ENCODE measurements around the gene PWWP2A. TPM values are rescaled to one million over a fixed set of nuclear protein-coding genes. Genes with fewer than 3 reads are reported as not detected.
"Not testable (repeated sequence)": the region's sequence is repeated elsewhere in the genome, so short reads cannot be mapped to it uniquely, and the experiment has no call there.

PWWP2A gene
- total RNA-seq, 1 donor from 2014 or later, result 24.8 TPM

DNA sequence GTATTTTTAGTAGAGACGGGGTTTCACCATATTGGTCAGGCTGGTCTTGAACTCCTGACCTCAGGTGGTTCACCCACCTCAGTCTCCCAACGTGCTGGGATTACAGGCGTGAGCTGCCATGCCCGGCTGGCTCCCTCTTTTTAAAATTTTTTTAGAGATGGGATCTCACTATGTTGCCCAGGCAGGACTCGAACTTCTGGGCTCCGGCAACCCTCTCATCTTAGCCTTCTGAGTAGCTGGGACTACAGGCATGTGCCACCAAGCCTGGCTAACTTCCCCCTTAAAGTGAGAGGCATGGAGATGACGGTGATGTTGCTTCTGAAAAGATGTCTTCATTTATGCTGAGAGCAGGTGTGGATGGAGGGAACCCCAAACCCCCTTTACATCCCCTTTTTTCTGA lies 43.7 kb upstream of the PWWP2A start:
- TF ChIP-seq, protein P1, sequence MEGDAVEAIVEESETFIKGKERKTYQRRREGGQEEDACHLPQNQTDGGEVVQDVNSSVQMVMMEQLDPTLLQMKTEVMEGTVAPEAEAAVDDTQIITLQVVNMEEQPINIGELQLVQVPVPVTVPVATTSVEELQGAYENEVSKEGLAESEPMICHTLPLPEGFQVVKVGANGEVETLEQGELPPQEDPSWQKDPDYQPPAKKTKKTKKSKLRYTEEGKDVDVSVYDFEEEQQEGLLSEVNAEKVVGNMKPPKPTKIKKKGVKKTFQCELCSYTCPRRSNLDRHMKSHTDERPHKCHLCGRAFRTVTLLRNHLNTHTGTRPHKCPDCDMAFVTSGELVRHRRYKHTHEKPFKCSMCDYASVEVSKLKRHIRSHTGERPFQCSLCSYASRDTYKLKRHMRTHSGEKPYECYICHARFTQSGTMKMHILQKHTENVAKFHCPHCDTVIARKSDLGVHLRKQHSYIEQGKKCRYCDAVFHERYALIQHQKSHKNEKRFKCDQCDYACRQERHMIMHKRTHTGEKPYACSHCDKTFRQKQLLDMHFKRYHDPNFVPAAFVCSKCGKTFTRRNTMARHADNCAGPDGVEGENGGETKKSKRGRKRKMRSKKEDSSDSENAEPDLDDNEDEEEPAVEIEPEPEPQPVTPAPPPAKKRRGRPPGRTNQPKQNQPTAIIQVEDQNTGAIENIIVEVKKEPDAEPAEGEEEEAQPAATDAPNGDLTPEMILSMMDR (IDR thresholded peaks at IDR 0.05; ENCODE audit: insufficient read depth, low read length, poor library complexity, severe bottlenecking), result no peak
- Histone ChIP-seq H3K4me3 (ENCODE audit: low read depth, low read length) (no peak overlapping the region), H3K36me3 (ENCODE audit: control insufficient read depth, insufficient read depth, low read length) (no peaks in the 10 kb centered on the region), H3K27me3 (ENCODE audit: control insufficient read depth, insufficient read depth, low read length) (no peaks in the 10 kb centered on the region)
- DNase-seq (ENCODE audit: low read depth), result no peak

DNA sequence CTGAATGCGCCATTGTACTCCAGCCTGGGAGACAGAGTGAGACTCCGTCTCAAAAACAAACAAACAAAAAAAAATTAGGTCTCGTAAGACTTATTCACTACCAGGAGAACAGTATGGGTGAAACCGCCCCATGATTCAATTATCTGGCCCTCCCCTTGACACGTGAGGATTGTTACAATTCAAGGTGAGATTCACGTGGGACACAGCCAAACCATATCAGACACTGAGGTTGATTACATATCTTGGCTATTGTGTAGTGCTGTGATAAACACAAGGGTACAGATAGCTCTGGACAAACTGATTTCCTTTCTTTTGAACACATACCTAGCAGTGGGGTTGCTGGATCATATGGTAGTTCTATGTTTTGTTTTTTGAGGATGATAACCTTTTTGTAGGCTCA lies 42.4 kb upstream of the PWWP2A start:
- Histone ChIP-seq H3K27me3 (ENCODE audit: control insufficient read depth, insufficient read depth, low read length) (no peaks in the 10 kb centered on the region), H3K36me3 (ENCODE audit: control insufficient read depth, insufficient read depth, low read length) (no peaks in the 10 kb centered on the region), H3K4me3 (ENCODE audit: low read depth, low read length) (no peak overlapping the region)
- DNase-seq (ENCODE audit: low read depth), result no peak
- TF ChIP-seq, protein P1 (IDR thresholded peaks at IDR 0.05; ENCODE audit: insufficient read depth, low read length, poor library complexity, severe bottlenecking), result no peak

DNA sequence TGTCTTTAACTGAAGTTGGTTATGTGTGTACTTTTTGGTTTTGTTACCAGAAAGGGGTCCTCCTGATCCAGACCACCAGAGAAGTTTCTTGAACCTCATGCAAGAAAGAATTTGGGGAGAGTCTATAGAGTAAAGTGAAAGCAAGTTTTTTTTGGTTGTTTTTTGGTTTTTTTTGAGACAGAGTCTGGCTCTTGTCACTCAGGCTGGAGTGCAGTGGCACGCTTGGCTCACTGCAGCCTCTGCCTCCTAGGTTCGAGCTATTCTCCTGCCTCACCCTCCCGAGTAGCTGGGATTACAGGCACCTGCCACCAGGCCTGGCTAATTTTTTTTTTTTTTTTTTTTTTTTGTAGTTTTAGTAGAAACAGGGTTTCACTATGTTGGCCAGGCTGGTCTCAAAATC lies 41.6 kb upstream of the PWWP2A start:
- H3K36me3 ChIP-seq (ENCODE audit: control insufficient read depth, insufficient read depth, low read length); H3K27me3 ChIP-seq (ENCODE audit: control insufficient read depth, insufficient read depth, low read length); H3K4me3 ChIP-seq (ENCODE audit: low read depth, low read length); DNase-seq (ENCODE audit: low read depth): not testable (repeated sequence)

DNA sequence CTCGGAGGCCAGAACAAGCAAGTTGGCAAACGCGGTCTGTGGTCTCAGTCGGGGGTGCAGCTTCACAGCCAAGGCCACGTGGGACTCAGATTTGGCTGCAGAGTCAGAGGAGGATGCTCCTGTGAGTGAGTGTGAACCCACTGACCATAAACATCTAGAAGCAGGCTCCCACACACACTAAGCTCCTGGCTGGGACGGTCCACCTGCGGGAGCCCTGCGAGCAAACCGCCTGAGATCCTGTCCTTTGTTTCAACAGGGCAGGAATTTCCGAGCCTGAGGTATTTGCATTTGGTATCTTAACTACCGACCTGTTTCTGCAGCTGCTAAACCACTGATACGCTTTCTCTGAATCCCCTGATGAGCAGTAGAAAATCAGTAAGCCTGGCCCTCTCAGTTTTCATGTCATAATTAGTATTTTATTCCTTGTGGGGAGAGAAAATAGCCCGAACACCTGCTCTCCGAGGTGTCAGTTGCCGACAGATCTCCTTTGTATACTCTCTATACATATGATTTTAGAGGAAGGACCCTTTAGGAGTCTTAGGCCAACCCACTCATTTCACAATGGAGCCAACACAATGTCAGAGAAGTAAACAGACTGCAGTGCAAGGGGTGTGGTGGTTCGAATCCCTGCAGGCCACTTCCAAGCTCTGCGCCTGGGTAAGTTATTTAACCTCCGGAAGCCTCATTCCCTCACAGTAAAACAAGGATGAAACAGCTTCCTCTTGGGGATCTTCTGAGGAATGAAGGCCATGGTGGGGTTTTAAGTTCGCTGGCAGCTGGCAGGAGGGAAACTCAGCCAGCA lies 40.9 kb upstream of the PWWP2A start:
- Histone ChIP-seq H3K27me3 (ENCODE audit: control insufficient read depth, insufficient read depth, low read length) (no peaks in the 10 kb centered on the region), H3K4me3 (ENCODE audit: low read depth, low read length) (no peak overlapping the region), H3K36me3 (ENCODE audit: control insufficient read depth, insufficient read depth, low read length) (no peaks in the 10 kb centered on the region)
- TF ChIP-seq, protein P1 (IDR thresholded peaks at IDR 0.05; ENCODE audit: insufficient read depth, low read length, poor library complexity, severe bottlenecking), result no peak
- DNase-seq (ENCODE audit: low read depth), result no peak

DNA sequence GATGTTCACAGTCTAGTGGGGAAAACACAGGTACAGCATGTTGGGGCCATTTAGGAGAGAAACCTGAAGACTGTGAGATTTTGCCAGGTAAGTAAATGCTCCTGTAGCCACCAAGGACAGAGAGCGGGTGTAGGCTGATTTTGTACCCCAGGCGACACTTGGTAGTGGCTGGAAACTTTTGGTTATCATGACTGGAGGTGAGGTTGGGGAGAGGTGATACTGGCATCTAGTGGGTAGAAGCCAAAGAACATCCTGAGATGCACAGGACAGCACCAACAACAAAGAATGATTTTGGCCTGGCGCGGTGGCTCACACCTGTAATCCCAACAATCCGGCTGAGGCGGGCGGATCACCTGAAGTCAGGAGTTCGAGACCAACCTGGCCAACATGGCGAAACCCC lies 38.8 kb upstream of the PWWP2A start:
- no peak overlapping the region for H3K4me3 ChIP-seq (ENCODE audit: low read depth, low read length)
- TF ChIP-seq, protein P1 (IDR thresholded peaks at IDR 0.05; ENCODE audit: insufficient read depth, low read length, poor library complexity, severe bottlenecking), result no peak
- no peaks in the 10 kb centered on the region for H3K36me3 ChIP-seq (ENCODE audit: control insufficient read depth, insufficient read depth, low read length)
- no peaks in the 10 kb centered on the region for H3K27me3 ChIP-seq (ENCODE audit: control insufficient read depth, insufficient read depth, low read length)
- no peak for DNase-seq (ENCODE audit: low read depth)

DNA sequence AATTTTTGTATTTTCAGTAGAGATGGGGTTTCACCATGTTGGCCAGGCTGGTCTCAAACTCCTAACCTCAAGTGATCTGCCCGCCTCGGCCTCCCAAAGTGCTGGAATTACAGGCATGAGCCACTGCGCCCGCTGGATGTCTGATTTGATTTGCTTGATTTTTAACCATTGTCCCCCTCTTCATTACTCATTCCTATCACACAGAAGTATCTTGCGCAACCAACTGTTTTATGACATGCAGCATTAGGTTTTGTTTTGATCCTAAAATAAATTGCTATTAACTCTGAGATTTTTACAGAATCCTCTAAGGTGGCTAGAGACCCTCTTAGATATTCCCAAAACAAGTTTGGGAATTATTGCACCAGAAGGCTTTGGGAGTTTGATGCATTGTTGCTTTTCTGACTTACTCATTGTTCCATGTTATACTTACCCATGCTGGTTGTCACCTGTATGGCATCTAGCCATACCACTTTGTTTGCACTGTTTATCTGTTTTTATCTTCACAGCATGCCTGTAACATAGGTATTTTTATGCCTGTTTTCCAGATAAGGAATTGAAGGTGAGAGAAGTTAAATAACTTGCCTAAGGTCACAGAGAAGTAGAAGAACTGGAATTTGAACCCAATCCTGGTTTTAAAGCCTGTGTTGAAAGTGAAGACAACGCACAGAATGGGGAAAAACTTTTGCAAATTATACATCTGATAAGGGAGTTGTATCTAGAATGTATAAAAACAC lies 35.9 kb upstream of the PWWP2A start:
- H3K4me3 ChIP-seq (ENCODE audit: low read depth, low read length), result no peak overlapping the region
- no peaks in the 10 kb centered on the region for H3K27me3 ChIP-seq (ENCODE audit: control insufficient read depth, insufficient read depth, low read length)
- no peak for DNase-seq (ENCODE audit: low read depth)
- H3K36me3 ChIP-seq (ENCODE audit: control insufficient read depth, insufficient read depth, low read length), result no peaks in the 10 kb centered on the region
- TF ChIP-seq, protein P1 (IDR thresholded peaks at IDR 0.05; ENCODE audit: insufficient read depth, low read length, poor library complexity, severe bottlenecking), result no peak
